Thyroid gland (tissue), 4 donors: Measurements from ENCODE around the gene ARFGEF2. TPM values are rescaled to one million over a fixed set of nuclear protein-coding genes. Genes with fewer than 3 reads are reported as not detected.
"Not testable (repeated sequence)": the region's sequence is repeated elsewhere in the genome, so short reads cannot be mapped to it uniquely, and the experiment has no call there.

ENCODE experiments used
- DNase-seq, 2 donors: peaks; one replicate each; pipeline ENCODE4 v3.0.0-alpha.2; 2019
- H3K27ac ChIP-seq, 3 donors: fragments of 200-600 bp; sonication (generic); 1 replicate in 2 of 3; 2 replicates in 1 of 3; pipeline ENCODE4 v1.5.1; 2016 to 2019; ENCODE audit warnings: mild to moderate bottlenecking in 1 of 3, moderate library complexity in 1 of 3
- H3K27me3 ChIP-seq: fragments of 200-600 bp; sonication (generic); one replicate; pipeline ENCODE4 v1.5.1; 2019
- H3K36me3 ChIP-seq, 2 donors: fragments of 200-600 bp; sonication (generic); one replicate each; pipeline ENCODE4 v1.5.1; 2016 to 2019
- H3K4me1 ChIP-seq, 2 donors: fragments of 200-600 bp; sonication (generic); one replicate each; pipeline ENCODE4 v1.5.1; 2017 to 2019
- H3K4me3 ChIP-seq, 3 donors: fragments of 200-600 bp; sonication (generic); replicated peaks in 1 of 3; 1 replicate in 2 of 3; 2 replicates in 1 of 3; pipeline ENCODE4 v1.5.1; 2016; ENCODE audit warnings: mild to moderate bottlenecking in 1 of 3
- H3K9me3 ChIP-seq: fragments of 200-600 bp; sonication (generic); one replicate; pipeline ENCODE4 v1.5.1; 2017
- POLR2A ChIP-seq, 2 donors: fragments of 450-650 bp; IDR thresholded peaks; one replicate each; pipeline ENCODE4 v1.6.1; 2017; ENCODE audit warnings: antibody characterized with exemption in 2 of 2, mild to moderate bottlenecking in 2 of 2, moderate library complexity in 1 of 2
- WGBS, 2 donors: methylation state at CpG; one replicate each; pipeline ENCODE4 v1.1.5; 2017; 5-methylcytosine and 5-hydroxymethylcytosine counted together
- intact Hi-C: fragments of 100-400 bp; cut with DNase I; formaldehyde crosslinking; loops from one replicate; pipeline ENCODE4 v1.15.1; 2023
- total RNA-seq, 4 donors: library from RNA; depleted of rRNA; stranded (reverse); fragments of >200 nt; gene quantifications; one replicate each; pipeline ENCODE4 v1.2.3, GENCODE V29; 2016
- TF ChIP-seq, protein P1 (sequence below), 6 experiments: fragments of 200-600 bp in 3 of 6; fragments of 450-650 bp in 3 of 6; sonication (generic) in 3 of 6; IDR thresholded peaks; one replicate each; pipeline ENCODE4 v1.5.1; 2016 to 2019; ENCODE audit warnings: antibody characterized with exemption in 6 of 6, mild to moderate bottlenecking in 2 of 6, inconsistent platforms in 1 of 6, moderate library complexity in 1 of 6

ARFGEF2 gene
- total RNA-seq, 4 donors from 2014 or later = 92.3 to 131 (median 101) TPM

DNA sequence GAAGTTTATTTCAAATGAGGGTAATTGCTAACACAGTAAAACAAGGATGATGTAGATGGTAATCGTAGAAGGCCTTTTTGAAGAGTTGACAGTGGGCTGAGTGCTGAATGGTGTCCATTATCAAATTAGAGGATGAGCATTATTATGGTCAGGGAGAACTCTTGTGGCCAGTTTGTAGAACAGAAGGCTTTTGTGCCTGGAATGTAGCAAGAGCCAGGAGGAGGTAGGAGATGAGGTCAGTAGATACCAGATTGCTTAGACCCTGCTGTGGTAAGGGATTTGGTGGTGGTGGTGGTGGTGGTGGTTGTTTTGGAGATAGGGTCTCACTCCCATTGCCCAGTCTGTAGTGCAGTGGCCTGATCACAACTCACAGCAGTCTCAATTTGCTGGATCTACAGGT lies 130.8 kb downstream of the ARFGEF2 start:
- TF ChIP-seq, protein P1, sequence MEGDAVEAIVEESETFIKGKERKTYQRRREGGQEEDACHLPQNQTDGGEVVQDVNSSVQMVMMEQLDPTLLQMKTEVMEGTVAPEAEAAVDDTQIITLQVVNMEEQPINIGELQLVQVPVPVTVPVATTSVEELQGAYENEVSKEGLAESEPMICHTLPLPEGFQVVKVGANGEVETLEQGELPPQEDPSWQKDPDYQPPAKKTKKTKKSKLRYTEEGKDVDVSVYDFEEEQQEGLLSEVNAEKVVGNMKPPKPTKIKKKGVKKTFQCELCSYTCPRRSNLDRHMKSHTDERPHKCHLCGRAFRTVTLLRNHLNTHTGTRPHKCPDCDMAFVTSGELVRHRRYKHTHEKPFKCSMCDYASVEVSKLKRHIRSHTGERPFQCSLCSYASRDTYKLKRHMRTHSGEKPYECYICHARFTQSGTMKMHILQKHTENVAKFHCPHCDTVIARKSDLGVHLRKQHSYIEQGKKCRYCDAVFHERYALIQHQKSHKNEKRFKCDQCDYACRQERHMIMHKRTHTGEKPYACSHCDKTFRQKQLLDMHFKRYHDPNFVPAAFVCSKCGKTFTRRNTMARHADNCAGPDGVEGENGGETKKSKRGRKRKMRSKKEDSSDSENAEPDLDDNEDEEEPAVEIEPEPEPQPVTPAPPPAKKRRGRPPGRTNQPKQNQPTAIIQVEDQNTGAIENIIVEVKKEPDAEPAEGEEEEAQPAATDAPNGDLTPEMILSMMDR (IDR thresholded peaks at IDR 0.05) = no peak
- Histone ChIP-seq H3K4me3 (no peak overlapping the region), H3K36me3 (no peaks in the 10 kb centered on the region), H3K27me3 (no peaks in the 10 kb centered on the region), H3K9me3 (no peaks in the 10 kb centered on the region), H3K27ac (no peak overlapping the region), H3K4me1 (peaks cover 9 to 12% of the 10 kb centered on the region in 2 donors)
- DNase-seq = no peak
- WGBS, 2 donors = 88 to 93% methylated on average over 1 of the region's 1 CpG
- intact Hi-C loops = no loop called here

DNA sequence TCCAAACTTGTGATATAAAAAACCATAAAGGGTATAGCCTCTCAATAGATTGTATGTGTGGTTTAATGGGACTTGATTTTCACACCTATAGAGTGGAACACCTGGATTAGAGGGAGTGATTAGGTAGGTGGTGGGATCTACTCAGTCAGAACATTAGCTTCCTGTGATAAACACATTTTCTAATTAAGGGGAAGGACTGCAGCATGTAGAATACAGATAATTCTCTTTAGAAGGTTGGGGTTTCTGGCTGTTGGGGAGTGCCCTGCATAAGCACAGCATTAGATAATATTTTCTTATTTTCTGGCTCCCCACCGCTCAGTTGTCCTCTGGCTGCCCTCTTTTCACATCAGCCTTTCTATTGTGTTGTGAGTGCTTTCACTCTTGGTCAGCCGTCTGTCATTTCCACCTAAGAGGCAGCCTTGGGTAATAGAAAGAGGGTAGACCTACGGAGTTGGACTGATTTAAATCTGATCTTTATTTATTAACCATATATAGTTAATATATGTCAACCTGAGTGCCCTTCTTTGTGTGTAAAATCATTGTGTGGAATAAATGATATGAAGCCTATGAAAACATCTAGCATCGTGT lies 132.6 kb downstream of the ARFGEF2 start:
- intact Hi-C loops = no loop called here
- Histone ChIP-seq H3K36me3 (peaks cover 0 to 6% of the 10 kb centered on the region in 2 donors), H3K4me1 (peaks cover 2 to 4% of the 10 kb centered on the region in 2 donors), H3K4me3 (no peak overlapping the region), H3K27ac (no peak overlapping the region), H3K27me3 (no peaks in the 10 kb centered on the region), H3K9me3 (no peaks in the 10 kb centered on the region)
- DNase-seq = no peak
- TF ChIP-seq POLR2A (IDR thresholded peaks at IDR 0.05) = no peak
- TF ChIP-seq, protein P1 (IDR thresholded peaks at IDR 0.05) = no peak
- WGBS, 2 donors = 73 to 88% methylated on average over 4 of the region's 4 CpGs

DNA sequence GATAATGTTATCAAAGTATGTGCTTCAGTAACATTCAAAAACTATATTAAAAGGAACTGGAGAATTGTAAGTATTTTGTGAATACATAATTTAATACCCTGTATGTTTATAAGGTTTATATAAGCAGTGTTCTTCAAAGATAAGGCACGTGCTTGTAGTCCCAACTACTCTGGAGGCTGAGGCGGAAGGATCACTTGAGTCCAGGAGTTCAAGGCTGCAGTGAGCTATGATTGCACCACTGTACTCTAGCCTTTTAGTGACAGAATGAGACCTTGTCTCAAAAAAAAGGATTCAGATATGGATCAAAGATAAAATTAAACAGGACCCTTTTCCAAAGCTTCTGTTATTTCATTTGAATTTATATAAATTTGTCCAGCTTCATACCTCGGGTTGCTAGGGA lies 141.8 kb downstream of the ARFGEF2 start:
- Histone ChIP-seq H3K27ac (no peak overlapping the region), H3K36me3 (peaks cover 24 to 25% of the 10 kb centered on the region in 2 donors), H3K9me3 (no peaks in the 10 kb centered on the region), H3K27me3 (no peaks in the 10 kb centered on the region), H3K4me1 (peaks cover 0 to 3% of the 10 kb centered on the region in 2 donors), H3K4me3 (no peak overlapping the region)
- TF ChIP-seq, protein P1 (IDR thresholded peaks at IDR 0.05) = no peak
- no peak for TF ChIP-seq POLR2A (IDR thresholded peaks at IDR 0.05)
- no peak for DNase-seq
- WGBS, 2 donors = 64 to 66% methylated on average over 3 of the region's 3 CpGs
- intact Hi-C loops = no loop called here

DNA sequence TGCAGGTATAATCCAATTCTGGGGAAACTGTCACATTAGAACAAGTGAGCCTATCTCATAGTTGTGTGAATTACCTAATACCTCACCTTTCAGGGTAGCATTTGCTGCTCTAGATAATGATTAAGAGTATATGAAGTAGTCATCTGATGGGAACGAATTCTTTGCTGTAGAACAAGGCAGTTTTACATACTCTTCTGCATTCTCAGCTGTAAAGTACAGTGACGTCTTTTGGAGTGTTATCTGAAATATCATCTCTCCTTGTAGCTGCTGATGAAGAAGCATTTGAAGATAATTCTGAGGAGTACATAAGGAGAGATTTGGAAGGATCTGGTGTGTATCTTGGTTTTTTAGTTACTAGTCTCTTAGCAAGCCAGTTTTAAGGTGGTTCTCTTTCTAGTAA lies 153.0 kb downstream of the ARFGEF2 start:
- 48 to 50% methylated on average over 2 of the region's 2 CpGs for WGBS, 2 donors

DNA sequence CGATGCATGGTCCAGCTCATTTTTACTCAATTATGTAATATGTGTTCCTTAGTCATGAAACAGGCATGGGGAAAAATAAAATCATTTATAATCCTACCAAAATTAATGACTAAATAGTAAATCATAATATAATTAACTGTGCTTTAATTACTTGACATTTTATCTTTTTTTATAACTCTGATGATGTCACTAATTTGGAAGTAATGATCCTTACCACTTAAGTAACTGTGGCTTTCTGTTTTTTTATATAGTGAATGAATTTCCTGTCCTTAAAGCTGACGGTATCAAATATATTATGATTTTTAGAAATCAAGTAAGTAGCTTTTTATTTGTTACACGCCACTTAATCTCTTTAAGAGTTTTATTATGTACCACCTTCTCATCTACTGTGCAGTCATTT lies 156.8 kb downstream of the ARFGEF2 start:
- Histone ChIP-seq H3K36me3 (peaks cover 41 to 53% of the 10 kb centered on the region in 2 donors), H3K9me3 (no peaks in the 10 kb centered on the region), H3K27ac (no peak overlapping the region), H3K27me3 (no peaks in the 10 kb centered on the region), H3K4me3 (no peak overlapping the region), H3K4me1 (no peaks in the 10 kb centered on the region)
- no peak for DNase-seq
- intact Hi-C loops = no loop called here
- 93 to 96% methylated on average over 3 of the region's 3 CpGs for WGBS, 2 donors
- TF ChIP-seq POLR2A (IDR thresholded peaks at IDR 0.05) = no peak
- TF ChIP-seq, protein P1 (IDR thresholded peaks at IDR 0.05) = no peak

More for the DNA sequence above, 153.0 kb downstream of the ARFGEF2 start:
- Histone ChIP-seq H3K36me3 (peaks cover 33 to 43% of the 10 kb centered on the region in 2 donors), H3K9me3 (no peaks in the 10 kb centered on the region), H3K4me3 (no peak overlapping the region), H3K4me1 (no peaks in the 10 kb centered on the region), H3K27me3 (no peaks in the 10 kb centered on the region), H3K27ac (no peak overlapping the region)
- DNase-seq = no peak
- intact Hi-C loops = no loop called here
- TF ChIP-seq, protein P1 (IDR thresholded peaks at IDR 0.05) = no peak
- TF ChIP-seq POLR2A (IDR thresholded peaks at IDR 0.05) = no peak

DNA sequence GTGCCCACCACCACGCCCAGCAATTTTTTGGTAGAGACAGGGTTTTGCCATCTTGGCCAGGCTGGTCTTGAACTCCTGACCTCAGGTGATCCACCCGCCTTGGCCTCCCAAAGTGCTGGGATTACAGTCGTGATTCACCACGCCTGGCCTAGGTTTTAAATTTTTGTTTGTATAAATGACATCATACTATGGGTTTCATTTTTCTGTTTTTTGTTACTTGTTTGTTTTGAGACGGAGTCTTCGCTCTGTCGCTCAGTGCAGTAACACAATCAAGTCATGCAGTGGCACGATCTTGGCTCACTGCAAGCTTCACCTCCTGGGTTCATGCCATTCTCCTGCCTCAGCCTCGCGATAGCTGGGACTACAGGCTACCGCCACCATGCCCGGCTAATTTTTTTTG lies 160.8 kb downstream of the ARFGEF2 start:
- H3K27ac ChIP-seq, H3K9me3 ChIP-seq, H3K4me1 ChIP-seq, H3K4me3 ChIP-seq, intact Hi-C loops, H3K27me3 ChIP-seq, DNase-seq: not testable (repeated sequence)
- peaks cover 23 to 41% of the 10 kb centered on the region in 2 donors for H3K36me3 ChIP-seq
- WGBS, 2 donors = 95 to 98% methylated on average over 12 of the region's 12 CpGs
